GM21528 (cell line): ENCODE data around the gene FAM229B.

Experiments
- ATAC-seq: cut with Tn5 transposase; IDR thresholded peaks from one replicate; pipeline ENCODE4 v1.9.1; 2021; ENCODE audit warnings: mild to moderate bottlenecking, moderate library complexity; ENCODE audit not compliant: unreplicated experiment, low FRiP score

FAM229B gene

GRCh38 chr6:112130878-112131277, 43.5 kb downstream of the FAM229B start:
- ATAC-seq: no peak

DNA sequence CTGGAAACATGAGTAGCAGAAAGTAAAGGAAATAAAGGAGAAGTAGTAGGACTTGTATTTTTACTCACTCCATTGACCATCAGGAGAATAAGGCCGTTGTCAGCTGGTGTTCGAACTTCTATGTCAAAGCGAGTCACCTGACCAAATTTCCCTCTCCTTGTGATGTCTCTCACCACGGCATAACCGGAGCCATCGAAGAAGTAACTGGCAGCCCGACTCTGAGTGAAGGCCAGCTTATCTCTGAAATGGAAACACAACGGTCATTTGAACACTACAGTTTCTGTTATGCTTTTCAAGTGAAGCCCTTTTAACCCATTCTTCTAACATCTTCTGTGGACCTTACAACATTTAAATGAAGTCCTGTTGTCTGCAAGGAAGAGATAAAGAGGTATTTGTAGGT, 51.7 kb downstream of the FAM229B start:
- no peak for ATAC-seq

DNA sequence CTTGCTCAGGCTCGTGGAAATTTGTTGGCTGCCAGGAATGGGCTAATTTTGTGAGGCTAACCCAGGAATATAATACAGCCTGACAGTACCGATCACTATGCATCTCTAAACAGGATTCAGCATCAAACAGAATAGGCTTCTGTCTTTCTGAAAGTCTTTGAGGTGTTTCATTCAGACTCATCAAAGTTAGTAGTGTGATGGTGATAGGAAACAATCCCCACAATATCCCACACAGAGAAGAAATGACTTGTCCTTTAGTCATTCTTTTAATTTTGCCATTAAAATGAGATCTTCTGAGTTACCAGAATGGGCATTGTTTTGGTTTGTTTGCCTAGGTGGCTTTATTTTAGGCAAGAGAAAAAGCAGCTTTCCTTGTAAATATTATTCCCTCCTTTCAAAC, 54.3 kb downstream of the FAM229B start:
- no peak for ATAC-seq

DNA sequence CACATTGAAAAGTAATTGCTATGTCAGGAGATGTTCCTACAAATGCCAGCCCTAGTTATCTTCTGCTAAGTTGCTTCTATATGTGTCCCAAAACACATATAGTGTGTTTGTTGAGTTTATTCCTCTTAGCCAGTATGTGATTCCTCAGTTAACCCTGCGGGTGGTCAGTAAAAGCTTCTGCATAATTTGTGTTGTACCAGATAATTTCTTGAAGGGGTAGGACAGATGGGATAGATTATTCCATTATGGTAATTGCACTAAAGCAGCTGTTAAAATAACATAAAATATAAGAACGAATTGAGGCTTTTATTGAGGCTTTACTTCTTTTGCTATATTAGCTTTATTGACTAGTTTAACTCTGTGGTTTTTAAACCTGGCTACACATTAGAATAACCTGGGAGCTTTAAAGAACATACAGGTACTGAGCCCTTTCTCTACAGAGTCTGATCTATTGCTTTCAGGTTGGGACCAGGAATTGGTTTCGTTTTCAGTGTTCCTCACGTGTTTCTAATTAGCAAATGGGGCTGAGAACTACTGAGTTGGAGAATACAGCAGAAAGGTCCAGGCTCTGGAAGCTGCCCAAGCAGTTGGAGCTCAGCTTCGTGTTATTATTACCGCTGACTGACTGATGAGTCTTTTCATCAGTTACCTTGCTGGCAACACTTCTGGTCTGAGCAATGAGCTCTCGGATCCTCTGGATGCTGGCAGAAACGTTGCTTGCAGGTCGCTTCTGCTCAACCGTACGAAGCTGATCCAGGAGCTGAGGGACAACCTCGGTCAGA, 56.9 kb downstream of the FAM229B start:
- ATAC-seq: no peak

DNA sequence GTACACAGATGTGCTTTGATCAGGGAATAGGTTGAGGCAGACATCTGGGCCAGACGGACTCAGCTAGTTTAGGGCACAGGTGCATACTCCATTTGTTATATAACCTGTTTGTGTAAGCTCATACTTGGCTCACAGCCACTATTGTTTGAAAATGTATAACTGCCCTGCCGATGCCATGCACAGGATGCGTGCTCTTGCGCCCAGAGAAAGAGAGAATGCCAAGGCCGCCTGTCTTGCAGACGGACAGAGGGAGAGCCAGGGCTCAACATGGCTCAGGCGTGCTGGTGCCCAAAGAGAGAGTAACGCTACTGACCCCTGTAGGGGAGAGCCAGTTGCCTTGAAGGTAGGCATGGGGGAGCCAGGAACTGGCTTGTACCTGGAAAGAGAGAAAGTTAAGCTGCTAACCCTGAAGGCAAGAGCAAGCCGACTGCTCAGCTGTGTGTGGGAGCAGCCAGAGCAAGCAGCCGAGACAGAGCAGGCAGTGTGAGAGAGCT, 57.7 kb downstream of the FAM229B start:
- no peak for ATAC-seq

DNA sequence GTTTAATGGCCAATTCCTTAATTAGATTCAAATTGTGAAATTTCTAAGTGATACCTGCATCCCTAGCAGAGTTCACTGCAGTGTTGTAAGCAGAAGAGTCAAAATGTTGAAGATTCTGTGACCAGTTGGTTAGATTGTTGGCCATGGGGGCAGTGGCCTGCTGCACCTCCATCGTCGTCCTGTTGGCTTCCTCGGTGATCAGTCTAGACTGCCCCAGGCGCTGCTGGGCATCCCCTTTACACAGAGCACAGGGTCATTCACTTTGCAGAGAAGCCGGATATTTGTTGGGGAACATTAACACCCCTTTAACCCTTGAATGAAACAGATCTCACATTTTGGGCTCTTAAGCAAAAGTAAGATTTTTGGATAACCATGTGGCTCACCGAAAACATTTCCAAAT, 60.7 kb downstream of the FAM229B start:
- ATAC-seq: no peak

DNA sequence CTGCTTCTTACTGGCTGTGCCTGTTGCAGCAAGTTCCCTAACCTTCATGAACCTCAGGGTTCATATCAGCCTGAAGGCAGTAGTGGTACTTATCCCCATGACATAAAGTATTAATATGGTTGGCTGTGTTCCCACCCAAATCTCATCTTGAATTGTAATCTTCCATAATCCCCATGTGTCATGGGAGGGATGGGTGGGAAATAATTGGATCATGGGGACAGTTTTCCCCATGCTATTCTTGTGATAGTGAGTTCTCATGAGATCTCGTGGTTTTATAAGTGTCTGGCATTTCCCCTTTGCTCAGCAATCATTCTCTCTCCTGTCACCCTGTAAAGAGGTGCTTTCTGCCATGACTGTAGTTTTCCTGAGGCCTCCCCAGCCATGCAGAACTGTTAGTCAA, 61.8 kb downstream of the FAM229B start:
- no peak for ATAC-seq

- ATAC-seq: no peak
These were observed 62.4 kb downstream of the FAM229B start for GRCh38 chr6:112149719-112150263.

- ATAC-seq: no peak
These were observed 63.0 kb downstream of the FAM229B start for GRCh38 chr6:112150363-112150762.
